Activated CD8-positive, alpha-beta memory T cell treated with anti-CD3 and anti-CD28 coated beads for 1 hour (primary cell): ENCODE data around the gene SELE.

Source experiments
- DNase-seq, 2 donors: peaks; one replicate each; pipeline ENCODE4 v3.0.0-alpha.2; 2020; ENCODE audit warnings: low read depth in 1 of 2; ENCODE audit errors: extremely low read depth in 1 of 2

The SELE gene, protein sequence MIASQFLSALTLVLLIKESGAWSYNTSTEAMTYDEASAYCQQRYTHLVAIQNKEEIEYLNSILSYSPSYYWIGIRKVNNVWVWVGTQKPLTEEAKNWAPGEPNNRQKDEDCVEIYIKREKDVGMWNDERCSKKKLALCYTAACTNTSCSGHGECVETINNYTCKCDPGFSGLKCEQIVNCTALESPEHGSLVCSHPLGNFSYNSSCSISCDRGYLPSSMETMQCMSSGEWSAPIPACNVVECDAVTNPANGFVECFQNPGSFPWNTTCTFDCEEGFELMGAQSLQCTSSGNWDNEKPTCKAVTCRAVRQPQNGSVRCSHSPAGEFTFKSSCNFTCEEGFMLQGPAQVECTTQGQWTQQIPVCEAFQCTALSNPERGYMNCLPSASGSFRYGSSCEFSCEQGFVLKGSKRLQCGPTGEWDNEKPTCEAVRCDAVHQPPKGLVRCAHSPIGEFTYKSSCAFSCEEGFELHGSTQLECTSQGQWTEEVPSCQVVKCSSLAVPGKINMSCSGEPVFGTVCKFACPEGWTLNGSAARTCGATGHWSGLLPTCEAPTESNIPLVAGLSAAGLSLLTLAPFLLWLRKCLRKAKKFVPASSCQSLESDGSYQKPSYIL

DNA sequence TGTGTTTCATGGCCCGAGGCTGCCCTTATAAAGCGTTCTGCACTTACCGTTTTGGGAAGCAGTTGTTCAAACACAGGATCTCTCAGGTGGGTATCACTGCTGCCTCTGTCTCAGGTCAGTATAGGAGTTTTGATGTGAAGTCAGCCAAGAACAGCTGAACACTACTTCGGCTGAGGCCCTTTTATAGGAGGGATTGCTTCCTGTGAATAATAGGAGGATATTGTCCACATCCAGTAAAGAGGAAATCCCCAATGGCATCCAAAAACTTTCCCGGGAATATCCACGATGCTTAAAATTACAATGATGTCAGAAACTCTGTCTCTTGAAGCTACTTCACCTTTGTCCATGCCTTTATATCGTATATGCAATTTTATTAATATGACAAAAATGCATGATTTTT is at the start of gene SELE:
TSS of gene SELE (minus strand) at position 156 of the 400 bp plus-strand sequence. CDS start 467 bp downstream, outside the sequence.
- DNase-seq = no peak

DNA sequence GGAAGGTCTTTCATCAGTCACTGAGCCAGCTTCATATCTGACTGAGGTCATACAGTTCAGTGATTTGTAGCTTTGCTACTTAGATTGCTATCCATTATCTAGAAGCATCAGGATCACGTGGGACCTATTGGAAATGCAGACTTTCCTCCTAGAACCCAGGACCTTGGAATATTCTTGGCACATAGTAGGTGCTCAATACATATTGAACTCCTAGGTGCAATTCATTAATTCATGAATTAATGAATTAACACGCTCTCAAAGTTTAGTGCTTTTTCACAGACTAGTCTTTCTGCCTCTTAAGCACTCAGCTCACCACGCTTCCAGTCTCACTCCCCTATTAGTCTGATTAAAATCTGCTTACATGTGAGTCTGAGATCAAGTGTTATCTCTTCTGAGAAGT is 48.7 kb upstream of the SELE start:
- no peak for DNase-seq

DNA sequence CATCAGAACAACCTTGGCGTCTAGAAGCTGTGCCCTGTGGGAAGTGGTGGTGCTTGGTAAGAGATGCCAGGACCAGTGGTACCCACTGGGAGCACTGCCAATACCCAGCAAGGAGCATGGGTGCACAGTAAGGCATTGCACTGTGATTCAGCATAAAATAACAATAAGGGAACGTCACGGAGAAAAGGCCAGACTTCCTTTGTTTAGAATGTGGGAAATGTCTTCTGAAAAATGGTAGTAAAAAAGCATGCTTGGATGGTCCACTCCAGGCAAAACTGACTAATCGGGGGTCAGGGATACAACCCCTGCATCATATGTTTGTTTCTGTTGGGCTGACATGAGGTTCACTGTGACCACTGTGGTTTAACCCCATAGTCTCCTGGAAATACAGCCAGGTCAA is 46.1 kb upstream of the SELE start:
- DNase-seq = no peak

DNA sequence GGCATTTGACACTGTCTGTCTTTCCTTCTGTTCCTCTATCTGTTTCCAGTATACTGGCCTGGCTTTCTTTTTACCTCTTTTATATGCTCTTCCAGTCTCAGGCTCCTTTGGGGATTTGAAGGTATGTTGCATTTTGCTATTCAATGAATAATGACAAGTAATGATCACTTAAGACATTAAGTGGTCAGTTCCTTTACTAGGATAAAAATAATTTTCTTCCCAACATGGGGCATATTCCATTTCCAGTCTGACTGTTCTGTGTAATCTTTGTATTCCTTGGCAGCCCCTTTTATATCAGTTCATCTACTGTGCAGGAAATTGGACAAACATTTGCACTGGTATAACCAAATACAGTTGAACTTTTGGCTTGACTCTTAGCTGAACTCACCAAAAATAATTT is 45.3 kb upstream of the SELE start:
- no peak for DNase-seq

DNA sequence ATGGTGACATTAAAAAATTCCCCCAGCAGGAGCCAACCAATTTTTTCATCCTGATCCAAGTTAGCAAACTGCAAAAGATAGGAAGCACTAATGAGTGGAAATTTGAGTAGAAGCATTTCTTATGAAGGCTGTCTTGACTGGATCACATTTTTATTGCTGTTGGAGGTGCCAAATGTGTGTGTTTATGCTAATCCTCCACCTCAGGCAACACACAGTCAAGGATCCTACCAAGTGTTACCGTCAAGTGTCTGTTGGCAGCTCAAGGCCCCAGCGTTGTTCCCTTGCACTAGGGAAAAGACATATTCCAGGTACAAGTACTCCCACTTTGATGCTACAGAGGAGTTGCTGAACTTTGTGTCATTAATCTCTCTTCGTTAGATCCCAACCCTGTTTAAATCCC is 42.6 kb upstream of the SELE start:
- no peak for DNase-seq

DNA sequence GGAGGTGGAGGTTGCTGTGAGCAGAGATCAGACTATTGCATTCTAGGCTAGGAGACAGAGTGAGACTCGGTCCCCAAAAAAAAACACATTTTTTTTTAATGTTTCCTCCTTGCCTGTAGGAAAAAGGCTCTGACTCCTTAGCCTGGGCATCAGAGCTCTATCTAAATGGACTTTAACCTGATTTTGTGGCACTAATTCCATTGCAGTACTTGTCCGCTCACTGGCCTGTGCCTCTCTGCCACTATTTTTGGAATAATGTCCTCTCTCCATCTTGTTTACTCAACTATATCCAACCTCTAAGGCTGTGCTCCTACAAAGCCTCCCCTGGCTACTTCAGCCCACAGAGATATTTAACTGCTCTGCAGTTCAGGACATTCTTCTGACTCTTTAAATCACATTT is 34.3 kb upstream of the SELE start:
- DNase-seq = no peak

DNA sequence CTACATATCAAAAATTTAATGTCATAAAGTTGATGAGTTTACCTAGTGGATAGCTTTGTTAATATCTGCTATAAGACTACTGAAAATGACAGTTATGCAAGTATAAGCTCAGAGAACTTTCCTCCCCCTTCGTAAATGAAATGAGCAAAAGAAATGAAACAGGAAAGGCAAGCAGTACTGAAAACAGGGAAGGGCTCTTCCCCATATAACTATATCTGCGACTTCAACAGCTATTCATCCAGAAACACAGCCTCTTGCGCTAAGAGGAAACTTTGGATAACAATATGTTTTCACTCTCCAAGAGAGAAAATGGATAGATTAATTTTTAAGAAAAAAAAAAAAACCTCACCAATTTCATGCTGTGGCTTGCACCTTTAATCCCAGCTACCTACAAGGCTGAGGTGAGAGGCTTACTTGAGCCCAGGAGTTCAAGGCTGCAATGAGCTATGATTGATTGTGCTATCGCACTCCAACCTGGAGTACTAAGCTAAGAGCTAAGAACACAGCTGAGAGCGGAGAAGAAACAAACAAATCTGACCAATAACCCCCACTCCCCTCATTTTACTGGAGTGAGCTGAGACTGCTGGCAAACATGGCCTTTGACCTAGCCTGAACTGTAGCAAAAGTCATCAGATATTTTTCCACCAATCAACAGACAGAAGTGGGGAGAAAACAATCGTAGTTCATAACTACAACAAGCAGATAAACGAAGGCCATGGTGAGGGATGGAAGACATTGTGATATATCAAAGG is 31.9 kb upstream of the SELE start:
- DNase-seq = no peak

DNA sequence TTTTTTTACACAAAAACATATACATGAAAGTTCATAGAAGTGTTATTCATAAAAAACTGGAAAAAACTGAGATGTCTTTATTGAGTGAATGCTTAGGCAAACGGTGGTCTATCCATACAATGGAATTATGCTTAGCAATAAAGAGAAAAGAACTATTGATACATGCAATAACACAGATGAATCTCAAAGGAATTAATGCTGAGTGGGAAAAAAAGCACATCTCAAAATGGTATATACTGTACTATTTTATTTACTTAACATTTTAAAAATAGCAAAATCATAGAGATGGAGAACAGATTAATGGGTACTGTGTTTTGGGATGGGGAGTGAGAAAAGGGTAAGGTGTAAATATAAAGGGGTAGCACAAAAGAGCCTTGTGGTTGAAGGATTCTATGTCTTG is 31.0 kb upstream of the SELE start:
- no peak for DNase-seq

DNA sequence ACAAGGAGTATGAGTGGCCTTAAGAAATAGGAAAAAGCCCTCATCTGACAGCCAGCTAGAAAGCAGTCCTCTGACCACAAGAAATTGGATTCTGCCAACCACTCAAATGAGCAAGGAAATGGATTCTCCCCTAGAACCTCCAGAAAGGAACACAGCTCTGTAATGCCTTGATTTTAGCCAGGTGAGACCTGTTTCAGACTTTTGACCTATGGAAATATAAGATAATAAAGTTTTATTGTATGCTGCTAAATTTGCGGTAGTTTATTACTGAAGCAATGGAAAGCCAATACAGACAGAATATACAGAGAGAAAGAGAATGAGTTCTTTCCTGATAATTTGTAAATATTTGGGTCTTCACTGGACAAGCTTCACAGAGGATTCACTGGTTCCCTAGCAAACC is 28.8 kb upstream of the SELE start:
- no peak for DNase-seq

DNA sequence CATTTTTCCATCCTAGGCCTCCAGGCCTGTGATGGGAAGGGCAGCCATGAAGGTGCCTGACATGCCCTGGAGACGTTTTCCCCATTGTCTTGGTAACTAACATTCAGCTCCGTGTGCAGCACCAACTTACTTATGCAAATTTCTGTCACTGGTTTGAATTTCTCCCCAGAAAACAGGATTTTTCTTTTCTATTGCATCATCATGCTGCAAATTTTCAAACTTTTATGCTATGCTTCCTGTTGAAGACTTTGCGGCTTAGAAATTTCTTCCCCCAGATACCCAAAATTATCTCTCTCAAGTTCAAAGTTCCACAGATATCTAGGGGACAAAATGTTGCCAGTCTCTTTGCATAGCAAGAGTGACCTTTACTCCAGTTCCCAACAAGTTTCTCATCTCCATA is 25.2 kb upstream of the SELE start:
- no peak for DNase-seq

DNA sequence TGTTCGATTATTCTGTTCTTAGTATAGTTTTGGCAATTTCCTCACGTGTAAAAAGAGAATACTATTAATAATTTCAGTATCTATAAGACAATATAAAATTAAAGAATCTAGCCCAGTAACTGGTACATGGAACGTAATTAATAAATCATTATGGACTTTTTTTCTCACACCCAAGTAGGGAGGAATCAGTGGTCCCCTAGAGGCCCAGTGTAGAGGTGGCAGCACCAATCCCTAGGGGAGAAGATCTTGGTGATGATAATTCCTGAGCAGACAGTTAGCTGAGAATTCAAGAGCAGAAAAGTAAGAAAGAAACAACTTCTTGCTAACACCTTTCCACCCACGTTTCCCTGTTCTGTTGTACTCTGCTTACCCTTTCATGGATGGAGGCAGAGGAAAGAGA is 19.7 kb upstream of the SELE start:
- no peak for DNase-seq

DNA sequence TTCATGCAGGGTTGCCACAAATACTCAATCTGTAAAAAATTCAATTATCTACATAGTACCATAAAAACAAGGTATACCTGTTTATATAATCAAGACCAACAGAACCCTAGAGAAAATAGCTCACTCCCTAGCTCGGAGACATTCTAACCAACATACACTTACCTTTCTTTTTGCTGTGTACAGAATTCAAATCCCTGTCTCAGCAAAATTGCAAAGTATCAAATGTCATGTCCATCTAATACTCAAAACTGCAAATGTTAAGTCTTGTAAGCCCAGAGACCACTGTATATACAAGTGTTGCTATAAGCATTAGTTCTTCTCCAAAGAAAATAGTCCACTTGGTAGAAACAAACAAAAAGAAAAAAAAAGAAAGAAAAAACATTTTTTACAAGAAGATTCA is 16.2 kb upstream of the SELE start:
- DNase-seq = no peak

DNA sequence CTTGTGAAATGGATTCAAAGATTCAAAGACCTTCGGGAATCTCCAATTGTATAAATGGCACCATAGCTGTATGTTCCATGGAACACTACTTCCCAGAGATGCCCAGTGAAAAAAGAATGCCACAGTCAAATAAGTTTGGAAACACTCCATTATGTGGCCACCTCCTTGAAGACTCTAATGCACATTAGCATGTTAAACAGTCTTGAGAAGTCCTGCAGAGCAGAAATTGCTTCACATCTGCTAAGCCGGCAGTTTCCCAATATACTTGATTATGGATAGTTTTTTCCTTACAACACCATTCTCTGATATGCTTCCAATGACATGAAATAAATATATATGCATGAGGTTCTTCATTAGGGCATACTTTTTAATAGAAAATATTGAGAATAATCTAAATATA is 12.7 kb upstream of the SELE start:
- DNase-seq = no peak

DNA sequence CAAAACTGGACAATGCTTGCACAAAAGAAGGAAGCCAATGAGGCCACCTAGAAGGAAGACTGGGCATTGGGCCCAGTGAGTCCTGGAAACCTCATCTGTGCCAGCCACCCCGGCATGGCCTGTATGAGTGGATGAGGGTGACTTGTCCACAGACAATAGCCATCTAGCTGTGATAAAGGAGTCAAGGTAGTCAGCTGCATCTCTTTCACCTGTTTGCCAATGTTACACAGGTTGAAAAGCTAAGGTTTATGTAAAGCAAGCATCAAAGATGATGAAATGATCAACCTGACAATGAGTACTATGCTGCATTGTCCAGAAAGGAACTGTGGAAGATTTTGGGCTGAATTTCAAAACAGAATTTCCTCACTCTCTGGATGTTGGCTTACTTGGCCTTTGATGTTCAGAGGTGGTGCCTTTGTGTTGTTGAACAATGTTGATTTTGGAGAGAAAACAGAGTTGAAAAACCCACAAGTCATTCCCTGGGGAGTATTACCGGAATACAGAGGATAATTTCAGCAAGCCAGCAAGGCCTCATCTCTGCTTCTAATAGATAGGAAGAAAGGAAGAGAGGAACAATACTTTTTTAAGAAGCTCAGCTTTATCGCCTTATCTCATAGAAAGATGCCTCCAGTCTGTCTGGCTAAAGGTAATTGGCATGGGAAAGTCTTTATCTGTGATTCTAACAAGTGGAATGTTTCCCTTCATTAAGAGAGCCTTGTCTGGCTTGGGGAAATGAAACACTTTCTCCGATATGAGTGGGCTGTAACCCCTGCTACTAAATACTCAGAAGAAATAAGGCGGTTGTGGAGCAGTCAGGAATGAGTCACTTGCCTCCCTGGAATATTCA is 11.4 kb upstream of the SELE start:
- DNase-seq = no peak

DNA sequence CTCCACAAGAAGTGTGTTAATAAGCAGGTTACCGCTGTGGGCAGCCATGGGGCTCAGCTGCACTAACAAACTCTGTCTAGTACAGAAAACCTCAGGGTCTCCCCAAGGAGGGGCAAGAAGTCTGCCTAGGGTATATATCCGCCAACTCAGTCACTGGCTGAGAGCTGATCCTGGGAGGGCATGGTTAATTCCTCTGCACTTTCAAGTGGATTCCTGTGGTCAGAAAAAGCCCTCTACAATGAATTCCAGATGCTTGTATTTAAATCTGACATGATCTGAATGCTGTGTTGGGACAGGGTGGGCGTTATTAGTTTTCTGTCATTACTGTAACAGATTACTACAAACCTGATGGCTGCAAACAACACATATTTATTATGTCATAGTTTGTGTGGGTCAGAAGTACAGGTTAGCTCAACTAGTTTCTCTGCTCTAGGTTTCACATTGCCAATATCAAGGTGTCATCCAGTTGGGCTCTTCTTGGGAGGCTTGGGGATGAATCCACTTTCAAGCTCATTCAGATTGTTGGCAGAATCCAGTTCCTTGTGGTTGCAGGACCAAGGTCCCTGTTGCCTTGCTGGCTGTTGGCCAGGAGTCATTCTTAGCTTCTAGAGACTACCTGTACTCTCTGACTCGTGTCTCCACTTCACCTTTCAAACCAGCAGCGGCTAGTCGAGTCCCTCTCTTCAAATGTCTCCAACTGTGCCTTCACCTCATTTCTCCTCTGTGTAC is 8.0 kb upstream of the SELE start:
- DNase-seq = no peak

DNA sequence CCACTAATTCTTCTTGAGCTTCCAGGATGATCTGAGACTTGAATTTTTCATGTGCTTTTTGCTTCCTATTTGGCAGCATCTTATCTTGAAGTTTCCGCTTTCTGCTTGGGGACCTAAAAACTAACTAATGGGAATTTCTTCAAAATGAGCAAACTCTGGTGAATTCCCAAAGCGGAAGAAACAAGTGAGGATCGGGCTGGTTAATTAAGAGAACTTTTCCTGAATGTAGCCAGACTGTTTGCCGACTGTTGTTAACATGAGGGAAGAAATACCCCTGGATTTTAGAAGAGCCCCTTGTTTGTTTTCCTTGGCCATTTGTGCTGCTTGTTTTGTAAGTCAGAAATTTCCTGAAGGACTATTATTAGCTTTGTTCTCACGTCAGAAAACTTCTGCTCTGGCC is 6.1 kb upstream of the SELE start:
- DNase-seq = no peak

DNA sequence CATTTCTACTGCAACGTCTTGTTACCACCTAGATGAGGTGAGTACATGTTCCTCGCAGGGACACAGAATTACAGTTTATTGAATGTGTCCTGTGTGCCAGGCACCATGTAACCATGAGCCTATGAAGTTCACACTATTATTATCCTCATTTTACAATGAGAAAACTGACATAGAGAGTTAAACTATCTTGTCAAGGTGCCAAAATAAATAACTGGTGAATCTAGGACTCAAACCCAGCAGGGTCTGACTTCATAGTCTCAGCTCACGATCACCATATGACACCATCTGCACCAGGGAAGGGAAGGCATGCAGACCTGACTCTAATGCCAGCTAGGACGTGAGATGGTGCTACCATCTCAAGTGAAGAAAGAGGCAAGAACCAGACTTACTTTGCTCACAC is 2.4 kb downstream of the SELE start:
- DNase-seq = no peak

DNA sequence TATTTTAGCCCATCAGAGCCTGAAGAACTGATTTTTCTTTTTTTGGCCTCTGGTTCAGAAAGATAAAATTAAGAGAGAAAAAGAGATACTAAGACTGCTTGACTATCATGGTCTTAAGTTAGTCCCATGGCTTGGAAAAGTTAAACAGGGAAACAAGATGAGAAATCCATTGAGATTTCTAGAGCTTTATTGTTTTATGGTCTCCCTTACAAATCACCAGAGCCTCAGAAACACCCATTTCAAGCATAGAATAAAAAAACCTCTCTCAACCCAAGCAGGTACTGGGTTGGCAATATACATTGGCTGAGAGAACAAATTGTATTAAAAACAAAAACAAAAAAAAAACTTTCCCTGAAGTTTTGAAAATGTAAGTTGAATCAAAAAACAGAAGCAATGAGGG is 3.9 kb downstream of the SELE start:
- DNase-seq = no peak

DNA sequence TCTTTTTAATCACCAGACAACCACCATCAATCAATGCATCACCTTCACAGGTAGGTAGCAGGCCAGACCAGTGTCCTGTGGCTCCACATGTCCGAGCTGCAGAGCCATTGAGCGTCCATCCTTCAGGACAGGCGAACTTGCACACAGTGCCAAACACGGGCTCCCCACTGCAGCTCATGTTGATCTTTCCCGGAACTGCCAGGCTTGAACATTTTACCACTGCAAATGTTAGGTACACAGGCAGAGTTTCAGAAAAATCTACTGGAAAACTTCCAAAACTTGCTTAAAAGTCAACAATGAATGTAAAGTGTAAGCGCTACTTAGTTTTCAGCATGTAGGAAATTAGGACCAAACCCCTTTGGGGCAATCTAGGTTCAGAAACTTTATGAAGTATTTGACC is 6.6 kb downstream of the SELE start:
- DNase-seq = no peak

DNA sequence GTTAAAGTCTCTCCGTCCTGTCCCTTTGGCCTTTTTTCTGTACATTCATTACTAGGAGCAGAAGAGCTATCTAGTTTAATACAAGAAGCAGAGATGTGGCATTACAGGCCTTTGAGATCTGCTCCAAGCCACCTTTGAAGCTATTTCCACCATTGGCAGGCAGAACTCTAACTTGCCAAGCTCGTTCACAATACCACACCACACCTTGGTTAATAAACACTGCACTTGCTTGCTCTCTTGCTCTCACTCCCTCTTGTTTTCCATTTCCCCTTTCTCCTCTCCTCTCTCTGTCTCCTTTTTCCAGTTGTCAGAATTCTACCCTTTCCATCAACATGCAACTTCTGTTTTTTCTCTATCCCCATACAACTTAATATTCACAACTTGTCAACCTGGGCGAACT is 7.0 kb downstream of the SELE start:
- no peak for DNase-seq

DNA sequence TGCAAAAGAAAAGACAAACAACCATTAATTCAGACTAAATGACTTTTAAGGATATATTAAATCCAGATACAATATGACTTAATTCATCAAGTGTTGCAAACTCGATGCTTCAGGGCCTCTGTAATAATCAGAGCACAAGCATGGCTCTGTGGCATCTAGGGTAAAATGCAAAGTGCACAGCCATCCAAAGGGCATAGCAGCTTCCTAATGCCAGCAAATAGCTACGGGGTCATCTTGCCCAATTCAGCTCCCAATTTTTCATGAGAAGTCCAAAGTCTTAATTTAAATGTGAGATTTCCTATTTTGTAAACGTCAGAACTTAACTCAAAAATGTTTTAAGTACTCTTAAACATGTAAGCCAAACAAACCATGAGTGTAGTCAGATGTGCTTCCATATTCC is 7.9 kb downstream of the SELE start:
- no peak for DNase-seq
